ENCODE results near the gene STARD10. TPM values are rescaled to one million over a fixed set of nuclear protein-coding genes. Genes with fewer than 3 reads are reported as not detected.
"Not testable (repeated sequence)": the region's sequence is repeated elsewhere in the genome, so short reads cannot be mapped to it uniquely, and the experiment has no call there.

Gene STARD10, protein sequence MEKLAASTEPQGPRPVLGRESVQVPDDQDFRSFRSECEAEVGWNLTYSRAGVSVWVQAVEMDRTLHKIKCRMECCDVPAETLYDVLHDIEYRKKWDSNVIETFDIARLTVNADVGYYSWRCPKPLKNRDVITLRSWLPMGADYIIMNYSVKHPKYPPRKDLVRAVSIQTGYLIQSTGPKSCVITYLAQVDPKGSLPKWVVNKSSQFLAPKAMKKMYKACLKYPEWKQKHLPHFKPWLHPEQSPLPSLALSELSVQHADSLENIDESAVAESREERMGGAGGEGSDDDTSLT
- 49.5 TPM for polyA plus RNA-seq (ENCODE audit: insufficient read length)

GRCh38 chr11:72793425-72794367, at the start of gene STARD10:
Gene STARD10 (minus strand): TSS chr11:72794047. CDS start chr11:72781181, 12,866 bp downstream.
- DNase-seq (ENCODE audit: low read depth) = peak; percentile 92

- no peak for DNase-seq (ENCODE audit: low read depth)
These were observed 48.9 kb upstream of the STARD10 start for GRCh38 chr11:72842653-72843330.

DNA sequence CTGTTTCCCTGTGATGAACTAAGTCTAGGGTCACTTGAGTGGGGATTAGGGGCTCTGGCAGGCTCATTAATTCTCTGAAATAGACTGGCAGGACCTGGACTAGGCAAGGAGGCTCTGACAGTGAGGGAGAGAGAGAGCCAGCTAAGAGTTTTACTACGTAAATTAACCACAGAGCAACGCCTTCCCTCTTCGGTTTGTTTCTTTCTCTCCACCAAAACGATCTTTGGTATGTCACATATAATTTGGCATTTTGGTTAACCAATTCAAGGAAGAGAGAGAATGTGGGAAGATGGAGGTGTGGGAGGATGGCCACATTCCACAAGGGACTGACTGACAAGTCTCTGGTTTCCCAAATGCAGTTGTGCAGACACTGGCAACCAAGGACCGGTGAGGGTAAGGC, 48.3 kb upstream of the STARD10 start:
- DNase-seq (ENCODE audit: low read depth) = no peak

GRCh38 chr11:72841397-72841796, 47.5 kb upstream of the STARD10 start:
- no peak for DNase-seq (ENCODE audit: low read depth)

GRCh38 chr11:72840780-72841179, 46.9 kb upstream of the STARD10 start:
- no peak for DNase-seq (ENCODE audit: low read depth)

DNA sequence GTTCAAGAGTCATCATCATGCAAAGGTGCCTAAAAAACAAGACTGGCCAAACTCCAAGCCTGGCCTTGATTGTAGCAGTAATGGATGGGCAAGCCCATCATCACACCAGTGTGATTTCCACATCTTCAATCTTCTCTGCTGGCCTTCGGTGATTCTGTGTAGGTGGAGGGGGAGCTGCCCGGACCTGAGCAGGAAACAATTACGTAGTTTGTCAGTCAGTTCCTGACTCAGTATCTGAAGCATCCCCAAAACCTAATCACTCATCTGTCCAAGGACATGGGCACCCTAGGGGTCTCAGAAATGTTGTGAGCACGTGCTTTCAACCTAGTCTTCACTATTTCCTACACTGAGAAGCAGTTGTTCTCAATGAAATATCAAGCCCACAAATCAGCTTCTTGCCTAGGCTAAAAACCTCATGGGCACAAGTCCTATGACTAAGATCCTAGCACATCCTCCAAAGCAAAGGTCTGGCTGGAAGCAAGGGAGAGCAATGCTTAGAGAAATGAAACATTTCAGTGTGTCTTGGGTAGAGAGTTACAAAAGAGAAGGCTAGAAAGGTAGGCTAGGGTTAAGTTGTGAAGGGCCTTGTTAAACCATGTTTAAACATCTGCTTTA, 45.0 kb upstream of the STARD10 start:
- no peak for DNase-seq (ENCODE audit: low read depth)

DNA sequence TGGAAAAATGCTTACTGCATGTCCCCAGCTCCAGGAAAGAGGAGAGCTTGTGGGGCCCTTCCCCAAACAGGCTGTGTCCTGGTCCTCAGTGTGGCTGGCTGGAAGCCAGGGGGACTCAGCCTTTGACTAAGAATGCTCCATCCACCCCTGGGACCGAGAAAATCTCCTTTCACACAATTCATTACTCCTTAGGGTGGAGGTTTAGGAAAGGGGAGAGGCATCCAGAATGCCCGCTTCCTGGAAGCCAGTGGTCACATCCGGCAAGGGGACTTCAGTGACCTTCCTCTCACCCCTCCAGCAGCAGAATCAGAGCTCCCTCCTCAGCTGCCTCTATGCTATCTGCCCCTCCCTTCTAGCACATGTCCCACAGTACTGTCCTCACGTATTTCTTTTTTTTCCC, 42.3 kb upstream of the STARD10 start:
- DNase-seq (ENCODE audit: low read depth) = no peak

- no peak for DNase-seq (ENCODE audit: low read depth)
These were observed 41.1 kb upstream of the STARD10 start for GRCh38 chr11:72834905-72835304.

DNA sequence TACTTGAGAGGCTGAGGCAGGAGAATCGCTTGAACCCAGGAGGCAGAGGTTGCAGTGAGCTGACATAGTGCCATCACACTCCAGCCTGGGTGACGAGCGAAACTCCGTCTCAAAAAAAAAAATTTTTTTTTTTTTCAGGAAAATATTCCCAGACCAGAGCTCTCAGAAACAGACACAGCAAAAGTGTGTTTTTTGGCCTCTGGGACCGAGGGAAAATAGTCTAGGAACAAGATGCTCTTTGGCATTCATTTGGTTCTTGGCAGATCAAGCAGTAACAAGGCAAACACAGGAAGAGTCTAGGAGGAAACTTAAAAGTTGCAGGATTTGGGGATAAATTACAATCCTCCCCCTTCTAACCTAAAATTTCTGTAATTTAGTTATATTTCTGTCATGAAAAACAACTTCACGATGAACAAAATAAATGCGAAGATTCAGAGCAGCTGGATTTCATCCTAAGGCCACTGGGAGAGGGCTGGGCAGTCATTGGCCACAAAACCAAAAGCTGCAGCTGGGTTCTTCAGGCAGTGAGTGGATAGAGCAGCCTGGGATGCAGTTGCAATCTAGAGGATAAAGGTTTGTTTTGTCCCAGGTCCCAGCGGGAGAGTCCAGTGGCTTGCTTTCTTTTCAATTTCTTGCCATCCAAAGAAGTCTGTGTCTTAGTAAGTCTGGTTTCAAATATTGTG, 40.1 kb upstream of the STARD10 start:
- no peak for DNase-seq (ENCODE audit: low read depth)

DNA sequence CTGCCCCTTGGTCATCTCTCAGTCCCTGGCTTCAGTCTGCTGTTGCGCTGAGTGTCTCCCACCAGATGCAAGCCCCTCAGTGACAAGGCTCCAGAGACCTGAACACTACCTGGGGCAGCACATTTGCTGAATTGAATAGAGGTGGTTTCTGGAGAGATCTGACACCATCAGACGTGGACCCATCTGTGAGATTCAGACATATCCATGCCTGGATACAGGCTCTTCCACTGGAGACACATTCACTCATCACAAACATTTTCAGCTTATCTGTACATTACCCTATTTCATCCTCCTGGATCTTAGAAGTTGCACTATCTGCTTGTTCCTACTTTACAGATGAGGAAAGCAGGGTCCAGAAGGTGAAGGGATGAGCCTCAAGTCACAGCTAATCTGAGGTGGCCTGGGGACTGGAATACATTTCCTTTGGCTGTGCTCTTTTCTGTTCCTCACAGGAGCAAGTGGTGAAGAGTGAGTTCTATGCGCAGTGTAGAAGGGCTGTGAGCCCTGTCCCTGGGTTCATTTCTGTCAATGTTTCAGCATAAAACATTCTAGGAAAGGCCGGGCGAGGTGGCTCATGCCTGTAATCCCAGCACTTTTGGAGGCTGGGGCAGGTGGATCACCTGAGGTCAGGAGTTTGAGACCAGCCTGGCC, 39.4 kb upstream of the STARD10 start:
- no peak for DNase-seq (ENCODE audit: low read depth)

- DNase-seq (ENCODE audit: low read depth) = no peak
These were observed 38.6 kb upstream of the STARD10 start for GRCh38 chr11:72832301-72833082.

DNA sequence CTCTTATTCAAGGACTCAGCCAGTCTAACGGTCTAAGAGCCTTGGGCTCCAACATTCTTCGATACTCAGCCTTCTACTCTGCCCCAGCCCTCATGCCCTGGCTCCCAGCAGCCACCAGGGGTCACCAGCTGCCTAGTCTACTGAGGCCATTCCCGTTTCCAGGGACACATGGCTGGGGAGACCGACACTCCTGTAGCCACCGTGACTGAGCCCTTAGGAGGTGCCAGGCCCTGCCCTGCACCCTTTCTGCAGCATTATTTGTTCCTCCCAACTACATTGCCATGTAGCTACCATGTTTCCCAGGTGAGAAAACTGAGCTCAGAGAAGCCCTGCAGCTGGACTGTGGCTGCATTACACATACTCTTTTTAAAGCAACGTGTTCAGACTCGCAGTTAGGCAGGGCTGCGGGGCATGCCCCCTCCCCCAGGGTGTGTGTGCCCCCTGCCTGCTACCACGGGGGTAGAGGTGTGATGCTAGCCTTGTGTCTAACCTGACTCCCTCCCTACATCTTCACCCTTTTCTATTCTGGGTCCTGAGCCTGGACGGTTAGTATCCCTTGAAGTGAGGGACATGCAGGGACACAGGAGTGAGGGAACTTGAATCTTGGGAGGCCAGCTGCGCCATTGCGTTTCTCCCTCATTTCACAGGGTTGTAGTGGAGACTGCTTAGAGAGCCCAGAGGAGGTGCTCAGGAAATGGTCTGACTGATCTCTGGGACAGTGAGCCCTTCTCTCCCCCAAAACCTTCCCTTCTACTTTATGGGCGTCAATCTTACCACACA, 37.9 kb upstream of the STARD10 start:
- no peak for DNase-seq (ENCODE audit: low read depth)

DNA sequence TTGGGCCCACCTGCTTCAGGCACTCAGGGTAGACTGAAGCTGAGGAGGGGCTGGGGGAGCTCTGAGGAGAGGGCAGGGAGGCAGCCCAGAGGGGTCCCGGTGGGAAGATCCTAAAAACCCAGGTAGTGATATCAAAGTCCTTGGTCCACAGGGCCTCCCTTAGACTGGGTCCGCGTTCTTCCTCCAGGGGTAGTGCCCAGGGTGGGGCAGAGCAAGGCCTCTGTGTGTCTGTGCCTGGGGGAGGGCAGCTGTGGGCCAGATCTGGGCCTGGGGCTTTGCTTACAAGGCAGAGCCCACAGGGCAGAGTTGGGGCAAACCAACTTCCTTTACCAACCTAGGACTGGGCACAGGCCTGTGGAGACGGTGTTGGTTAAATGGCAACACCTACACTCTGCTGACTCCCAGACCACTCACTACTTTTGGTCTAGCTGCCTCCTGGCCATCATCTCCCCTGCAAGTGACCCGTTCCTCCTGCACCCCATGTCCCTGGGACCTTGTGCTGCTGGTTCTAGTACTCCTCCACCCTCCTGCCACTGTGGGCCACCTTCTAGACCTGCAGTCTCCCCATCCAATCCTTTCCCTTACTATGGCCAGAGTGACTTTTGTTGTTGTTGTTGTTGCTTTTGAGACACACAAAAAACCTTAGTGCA, 36.2 kb upstream of the STARD10 start:
- DNase-seq (ENCODE audit: low read depth) = no peak

- DNase-seq (ENCODE audit: low read depth) = no peak
These were observed 35.3 kb upstream of the STARD10 start for GRCh38 chr11:72829178-72829577.

DNA sequence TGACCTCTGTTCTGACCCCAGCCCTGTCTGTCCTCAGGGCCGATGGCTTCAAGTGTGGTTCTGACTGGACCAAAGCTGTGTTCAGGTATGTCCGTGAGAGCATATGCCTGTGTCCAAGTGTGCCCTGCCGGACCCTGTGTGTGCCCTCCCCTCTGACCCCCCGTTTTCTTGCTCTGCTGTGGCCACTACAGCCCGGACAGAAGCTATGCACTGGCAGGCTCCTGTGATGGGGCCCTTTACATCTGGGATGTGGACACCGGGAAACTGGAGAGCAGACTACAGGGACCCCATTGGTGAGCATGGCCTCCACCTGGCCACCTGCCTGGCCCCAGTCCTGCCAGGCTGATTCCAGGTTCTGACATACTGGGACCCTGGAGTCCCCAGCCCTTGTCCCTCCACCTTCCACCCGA, 34.9 kb upstream of the STARD10 start:
- DNase-seq (ENCODE audit: low read depth) = no peak

- DNase-seq (ENCODE audit: low read depth) = no peak
These were observed 34.3 kb upstream of the STARD10 start for GRCh38 chr11:72828081-72828567.

GRCh38 chr11:72827656-72828055, 33.8 kb upstream of the STARD10 start:
- DNase-seq (ENCODE audit: low read depth) = not testable (repeated sequence)

GRCh38 chr11:72826942-72827480, 33.2 kb upstream of the STARD10 start:
- no peak for DNase-seq (ENCODE audit: low read depth)

Data from forelimb muscle (tissue), 1 donor.